Measurements from ENCODE around the gene RAB32. TPM values are rescaled to one million over a fixed set of nuclear protein-coding genes. Genes with fewer than 3 reads are reported as not detected.

RAB32 gene
- total and polyA plus RNA-seq, 2 of the 4 experiments (the other 2 are of a cell fraction): 55.7 to 108 TPM

GRCh38 chr6:146547889-146548288, 4.3 kb downstream of the RAB32 start:
- H3K79me1 ChIP-seq (ENCODE audit: low read depth in 1 of 2, low read length in 2 of 2): peaks cover 8 to 36% of the 10 kb centered on the region in 2 experiments; a peak in 3 of 4 replicates
- DNase-seq: no peak

More at GRCh38 chr6:146547889-146548288, 4.3 kb downstream of the RAB32 start:
- Histone ChIP-seq H3K9me3 (ENCODE audit: control insufficient read depth, insufficient read depth, low read length) (no peaks in the 10 kb centered on the region), H3K14ac (replicated peaks; ENCODE audit: low read depth, low read length) (no peak overlapping the region), H2AK9ac (replicated peaks; ENCODE audit: low read depth, low read length, poor library complexity) (no peak overlapping the region), H3K56ac (ENCODE audit: extremely low read depth, insufficient read depth, low read length) (no peak overlapping the region), H3K36me3 (ENCODE audit: control insufficient read depth, insufficient read depth, low read length) (peaks cover 8% of the 10 kb centered on the region), H2BK15ac (ENCODE audit: low read depth, low read length) (no peak overlapping the region), H4K5ac (ENCODE audit: low read depth, low read length) (no peak overlapping the region), H3K4me2 (ENCODE audit: low read depth, low read length) (no peak overlapping the region), H3K4me1 (ENCODE audit: control insufficient read depth, insufficient read depth, low read length) (peaks cover 10% of the 10 kb centered on the region), H3K27ac (ENCODE audit: insufficient read depth, low read length) (no peak overlapping the region), H2AFZ (replicated peaks; ENCODE audit: low read length, poor library complexity) (no peak overlapping the region), H3K9ac (ENCODE audit: low read depth, low read length) (no peak overlapping the region), H3K4ac (ENCODE audit: low read depth, low read length) (no peak overlapping the region), H2AK5ac (ENCODE audit: low read depth, low read length) (no peak overlapping the region), H4K20me1 (ENCODE audit: insufficient read depth, low read length) (peaks cover 3% of the 10 kb centered on the region; the same call in 1 of the 2 replicates), H3K9me1 (ENCODE audit: insufficient read depth, low read length) (0 out of 2 replicates have a peak, but pooled peaks cover 2% of the 10 kb centered on the region), H3K18ac (ENCODE audit: low read depth, low read length) (no peak overlapping the region), H3K23ac (ENCODE audit: low read depth, low read length) (no peak overlapping the region), H3K4me3 (ENCODE audit: insufficient read depth, low read depth, low read length) (no peak overlapping the region), H3K27me3 (ENCODE audit: control insufficient read depth, insufficient read depth, low read length) (no peaks in the 10 kb centered on the region), H4K91ac (ENCODE audit: insufficient read depth, low read depth, low read length) (no peak overlapping the region), H4K8ac (ENCODE audit: low read depth in 2 of 2, low read length in 2 of 2) (no peak overlapping the region), H2BK120ac (ENCODE audit: low read depth, low read length) (no peak overlapping the region), H2BK5ac (ENCODE audit: low read depth, low read length, poor library complexity, severe bottlenecking) (no peak overlapping the region), H2BK20ac (ENCODE audit: low read depth, low read length) (no peak overlapping the region)
- BruUV-seq (replicated peaks): no TSS peak
- no peak for ATAC-seq (ENCODE audit: low read depth)
- intact Hi-C loops (cut with micrococcal nuclease): loop anchor here (10.0 kb wide), 2 partner anchors 623 to 733 kb away; partner anchors contain the start of gene FBXO30
- ChIA-PET POLR2A (ENCODE audit: unreplicated experiment) (no interaction called here), CTCF (no interaction called here)
- in situ Hi-C loops (cut with MboI; ENCODE audit: low sequenced_read_pairs): loop anchor here (10.0 kb wide), 1 partner anchor 583 kb away; the partner anchor contains the start of gene SHPRH
- TF ChIP-seq, protein P1, sequence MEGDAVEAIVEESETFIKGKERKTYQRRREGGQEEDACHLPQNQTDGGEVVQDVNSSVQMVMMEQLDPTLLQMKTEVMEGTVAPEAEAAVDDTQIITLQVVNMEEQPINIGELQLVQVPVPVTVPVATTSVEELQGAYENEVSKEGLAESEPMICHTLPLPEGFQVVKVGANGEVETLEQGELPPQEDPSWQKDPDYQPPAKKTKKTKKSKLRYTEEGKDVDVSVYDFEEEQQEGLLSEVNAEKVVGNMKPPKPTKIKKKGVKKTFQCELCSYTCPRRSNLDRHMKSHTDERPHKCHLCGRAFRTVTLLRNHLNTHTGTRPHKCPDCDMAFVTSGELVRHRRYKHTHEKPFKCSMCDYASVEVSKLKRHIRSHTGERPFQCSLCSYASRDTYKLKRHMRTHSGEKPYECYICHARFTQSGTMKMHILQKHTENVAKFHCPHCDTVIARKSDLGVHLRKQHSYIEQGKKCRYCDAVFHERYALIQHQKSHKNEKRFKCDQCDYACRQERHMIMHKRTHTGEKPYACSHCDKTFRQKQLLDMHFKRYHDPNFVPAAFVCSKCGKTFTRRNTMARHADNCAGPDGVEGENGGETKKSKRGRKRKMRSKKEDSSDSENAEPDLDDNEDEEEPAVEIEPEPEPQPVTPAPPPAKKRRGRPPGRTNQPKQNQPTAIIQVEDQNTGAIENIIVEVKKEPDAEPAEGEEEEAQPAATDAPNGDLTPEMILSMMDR (conservative IDR thresholded peaks at IDR 0.05; ENCODE audit: low read depth, low read length): no peak
- TF ChIP-seq MXI1 (IDR thresholded peaks at IDR 0.05; ENCODE audit: borderline replicate concordance, low read depth, low read length) (no peak), POLR2A (IDR thresholded peaks at IDR 0.05; ENCODE audit: low read depth, low read length) (no peak), ELK1 (IDR thresholded peaks at IDR 0.05; ENCODE audit: borderline replicate concordance, low read depth, low read length) (no peak), CEBPB (IDR thresholded peaks at IDR 0.05; ENCODE audit: low read depth, low read length) (no peak), NFE2L2 (IDR thresholded peaks at IDR 0.05; ENCODE audit: low read depth, low read length) (no peak), RFX5 (IDR thresholded peaks at IDR 0.05; ENCODE audit: low read depth, low read length) (no peak), BHLHE40 (IDR thresholded peaks at IDR 0.05; ENCODE audit: low read depth, low read length) (no peak), SMC3 (IDR thresholded peaks at IDR 0.05; ENCODE audit: low read depth, low read length) (no peak), FOS (IDR thresholded peaks at IDR 0.05; ENCODE audit: low read depth, low read length) (no peak), CHD1 (IDR thresholded peaks at IDR 0.05; ENCODE audit: low read depth, low read length) (no peak), MAZ (IDR thresholded peaks at IDR 0.05; ENCODE audit: borderline replicate concordance, low read depth, low read length) (no peak)
- TF ChIP-seq, protein P2, sequence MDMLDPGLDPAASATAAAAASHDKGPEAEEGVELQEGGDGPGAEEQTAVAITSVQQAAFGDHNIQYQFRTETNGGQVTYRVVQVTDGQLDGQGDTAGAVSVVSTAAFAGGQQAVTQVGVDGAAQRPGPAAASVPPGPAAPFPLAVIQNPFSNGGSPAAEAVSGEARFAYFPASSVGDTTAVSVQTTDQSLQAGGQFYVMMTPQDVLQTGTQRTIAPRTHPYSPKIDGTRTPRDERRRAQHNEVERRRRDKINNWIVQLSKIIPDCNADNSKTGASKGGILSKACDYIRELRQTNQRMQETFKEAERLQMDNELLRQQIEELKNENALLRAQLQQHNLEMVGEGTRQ (IDR thresholded peaks at IDR 0.05; ENCODE audit: low read depth, low read length): no peak
- WGBS, 2 experiments (ENCODE audit: extremely low coverage in 2 of 2, insufficient read length in 1 of 2): 100% methylated on average over 1 of the region's 2 CpGs; no CpG with 5 or more reads in 1 of the 2 experiments
- dilution Hi-C loops (cut with HindIII; ENCODE audit: low sequenced_read_pairs, unreplicated experiment): no loop called here
